GM21529 (cell line): ENCODE data around the gene PPFIA4.
"Not testable (repeated sequence)": the region's sequence is repeated elsewhere in the genome, so short reads cannot be mapped to it uniquely, and the experiment has no call there.

Experiments
- ATAC-seq: cut with Tn5 transposase; IDR thresholded peaks from one replicate; pipeline ENCODE4 v1.9.1; 2021; ENCODE audit not compliant: unreplicated experiment

The PPFIA4 gene

GRCh38 chr1:203011582-203011981 is 14.7 kb upstream of the PPFIA4 start:
- ATAC-seq, result no peak

- no peak for ATAC-seq
Measured at GRCh38 chr1:203017061-203017460, 9.2 kb upstream of the PPFIA4 start.

- no peak for ATAC-seq
Measured at GRCh38 chr1:203017692-203018091, 8.6 kb upstream of the PPFIA4 start.

GRCh38 chr1:203022855-203023254 is 3.4 kb upstream of the PPFIA4 start:
- not testable (repeated sequence) for ATAC-seq

- no peak for ATAC-seq
Measured at GRCh38 chr1:203025686-203026030, 633 bp upstream of the PPFIA4 start.

- ATAC-seq, result peak; percentile 26
Measured at GRCh38 chr1:203026666-203027663, 674 bp downstream of the PPFIA4 start.

- no peak for ATAC-seq
Measured at GRCh38 chr1:203028067-203028783, 1.9 kb downstream of the PPFIA4 start.

GRCh38 chr1:203028784-203029553 is 2.7 kb downstream of the PPFIA4 start:
- ATAC-seq, result no peak

- no peak for ATAC-seq
Measured at GRCh38 chr1:203031467-203031866, 5.2 kb downstream of the PPFIA4 start.

- ATAC-seq, result no peak
Measured at GRCh38 chr1:203033287-203033686, 7.0 kb downstream of the PPFIA4 start.

- ATAC-seq, result no peak
Measured at GRCh38 chr1:203033917-203034316, 7.6 kb downstream of the PPFIA4 start.

- no peak for ATAC-seq
Measured at GRCh38 chr1:203034422-203035110, 8.3 kb downstream of the PPFIA4 start.

- no peak for ATAC-seq
Measured at GRCh38 chr1:203035111-203036000, 9.1 kb downstream of the PPFIA4 start.

GRCh38 chr1:203036135-203036534 is 9.8 kb downstream of the PPFIA4 start:
- no peak for ATAC-seq

GRCh38 chr1:203036537-203036936 is 10.2 kb downstream of the PPFIA4 start:
- no peak for ATAC-seq

GRCh38 chr1:203037509-203038190 is 11.4 kb downstream of the PPFIA4 start:
- ATAC-seq, result no peak

- peak; percentile 67 for ATAC-seq
Measured at GRCh38 chr1:203038217-203038741, 12.0 kb downstream of the PPFIA4 start.

- ATAC-seq, result peak; percentile 53
Measured at GRCh38 chr1:203038891-203039608, 12.8 kb downstream of the PPFIA4 start.
